Activated CD8-positive, alpha-beta T cell treated with anti-CD3 and anti-CD28 coated beads for 36 hours (primary cell): ENCODE measurements around the gene KCTD11. TPM values are rescaled to one million over a fixed set of nuclear protein-coding genes. Genes with fewer than 3 reads are reported as not detected.

ENCODE experiments used
- ATAC-seq: fragments of 200-7000 bp; cut with Tn5 transposase; one replicate; pipeline ENCODE4 v1.10.0; 2021; ENCODE audit warnings: mild to moderate bottlenecking, moderate library complexity
- CTCF ChIA-PET: fragments of 350-600 bp; sonication (Branson Sonifier 250); formaldehyde crosslinking; loops from one replicate; lab custom pipeline; 2021; ENCODE audit warnings: antibody characterized with exemption; lab: Charles Lee
- POLR2A ChIA-PET: fragments of 350-600 bp; sonication (Branson Sonifier 250); formaldehyde crosslinking; loops from one replicate; lab custom pipeline; 2021; ENCODE audit warnings: antibody characterized with exemption; lab: Charles Lee
- DNase-seq: peaks from one replicate; pipeline ENCODE4 v3.0.0-alpha.2; 2020
- H3K27ac Mint-ChIP-seq: one replicate; pipeline ENCODE4 v1.8.0; 2021; ENCODE audit warnings: mild to moderate bottlenecking, mixed read lengths
- H3K27me3 Mint-ChIP-seq: one replicate; pipeline ENCODE4 v1.8.0; 2021; ENCODE audit warnings: mixed read lengths
- H3K36me3 Mint-ChIP-seq: one replicate; pipeline ENCODE4 v1.8.0; 2021; ENCODE audit warnings: low read depth, mixed read lengths
- H3K4me1 Mint-ChIP-seq: one replicate; pipeline ENCODE4 v1.8.0; 2021; ENCODE audit warnings: low read depth, mixed read lengths
- H3K4me3 Mint-ChIP-seq: one replicate; pipeline ENCODE4 v1.8.0; 2021; ENCODE audit warnings: mild to moderate bottlenecking, moderate library complexity, mixed read lengths
- H3K9me3 Mint-ChIP-seq: one replicate; pipeline ENCODE4 v1.8.0; 2021; ENCODE audit warnings: mixed read lengths
- intact Hi-C: fragments of 100-400 bp; cut with micrococcal nuclease; formaldehyde crosslinking; loops from one replicate; pipeline ENCODE4 v1.10.0; 2022
- total RNA-seq, 2 experiments: library from RNA; stranded (reverse); gene quantifications; one replicate each; pipeline ENCODE4 v1.2.3, GENCODE V29; 2021
- TF ChIP-seq, protein P1 (sequence below): fragments of 200-600 bp; IDR thresholded peaks from one replicate; pipeline ENCODE4 v1.8.0; 2022; ENCODE audit warnings: antibody characterized with exemption, mild to moderate bottlenecking

Gene KCTD11
- 10 to 100 TPM; 11.0 to 11.2 TPM for total RNA-seq

DNA sequence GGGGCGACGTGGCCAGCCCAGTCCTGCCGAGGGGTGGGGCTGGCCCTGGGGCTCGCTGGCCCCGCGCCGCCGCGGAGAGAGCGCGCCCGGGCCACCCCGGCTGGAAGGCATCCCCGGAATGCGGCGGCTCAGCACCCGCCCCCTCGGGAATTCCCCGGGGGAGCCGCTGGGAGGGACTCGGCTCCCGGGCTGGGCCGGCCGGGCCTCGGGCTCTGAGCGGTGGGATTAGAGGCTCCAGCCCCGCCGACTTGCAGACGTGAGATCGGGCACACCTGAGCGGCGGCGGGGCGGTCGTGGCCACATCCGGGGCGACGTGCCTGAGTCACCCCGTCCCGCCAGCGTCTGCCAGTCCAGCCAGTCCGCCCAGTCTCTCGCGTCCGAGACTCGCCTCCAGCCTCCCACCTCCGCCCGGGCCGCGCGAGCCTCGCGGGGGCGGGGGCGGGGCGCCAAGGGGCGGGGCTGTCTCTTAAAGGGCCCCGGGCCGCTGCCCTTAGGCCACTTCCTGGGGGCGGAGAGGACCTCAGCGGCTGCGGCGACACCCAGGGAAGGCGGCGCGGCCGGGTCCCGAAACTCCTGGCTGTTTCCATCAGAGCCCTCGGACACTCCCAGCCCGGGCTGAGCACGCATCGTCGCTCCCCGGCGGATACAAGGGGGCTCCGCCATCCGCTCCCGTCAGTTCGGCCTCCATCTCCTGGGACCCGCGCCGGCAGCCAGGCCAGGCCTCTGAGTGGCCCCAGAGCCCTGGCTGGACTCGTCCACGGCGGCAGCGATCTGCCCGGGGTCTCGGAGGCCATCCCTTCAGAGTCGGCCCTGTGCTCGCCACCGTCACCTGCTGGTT lies at the start of gene KCTD11:
KCTD11 (plus strand) TSS at position 498 of the 838 bp plus-strand sequence.
- Mint-ChIP-seq H3K4me3 (peak within 1 kb of the TSS; percentile 87), H3K36me3 (peaks cover 38% of the 10 kb centered on the region), H3K4me1 (peaks cover 57% of the 10 kb centered on the region), H3K27ac (peak within 1 kb of the TSS; percentile 87), H3K9me3 (no peaks in the 10 kb centered on the region), H3K27me3 (no peaks in the 10 kb centered on the region)
- ChIA-PET CTCF (interaction anchor here (0.7 to 1.3 kb wide), 4 partner anchors 15 to 132 kb away, joined by 3 to 6 read pairs (median 3); partner anchors contain the start of genes ACADVL and DLG4), POLR2A (interaction anchor here (0.7 to 7.4 kb wide), 17 partner anchors 10 to 336 kb away, joined by 3 to 76 read pairs (median 4); partner anchors contain the start of genes ACAP1, GPS2, NEURL4 and TP53)
- TF ChIP-seq, protein P1, sequence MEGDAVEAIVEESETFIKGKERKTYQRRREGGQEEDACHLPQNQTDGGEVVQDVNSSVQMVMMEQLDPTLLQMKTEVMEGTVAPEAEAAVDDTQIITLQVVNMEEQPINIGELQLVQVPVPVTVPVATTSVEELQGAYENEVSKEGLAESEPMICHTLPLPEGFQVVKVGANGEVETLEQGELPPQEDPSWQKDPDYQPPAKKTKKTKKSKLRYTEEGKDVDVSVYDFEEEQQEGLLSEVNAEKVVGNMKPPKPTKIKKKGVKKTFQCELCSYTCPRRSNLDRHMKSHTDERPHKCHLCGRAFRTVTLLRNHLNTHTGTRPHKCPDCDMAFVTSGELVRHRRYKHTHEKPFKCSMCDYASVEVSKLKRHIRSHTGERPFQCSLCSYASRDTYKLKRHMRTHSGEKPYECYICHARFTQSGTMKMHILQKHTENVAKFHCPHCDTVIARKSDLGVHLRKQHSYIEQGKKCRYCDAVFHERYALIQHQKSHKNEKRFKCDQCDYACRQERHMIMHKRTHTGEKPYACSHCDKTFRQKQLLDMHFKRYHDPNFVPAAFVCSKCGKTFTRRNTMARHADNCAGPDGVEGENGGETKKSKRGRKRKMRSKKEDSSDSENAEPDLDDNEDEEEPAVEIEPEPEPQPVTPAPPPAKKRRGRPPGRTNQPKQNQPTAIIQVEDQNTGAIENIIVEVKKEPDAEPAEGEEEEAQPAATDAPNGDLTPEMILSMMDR: no peak
- ATAC-seq: peak; percentile 46
- intact Hi-C loops: loop anchor here (5.0 to 10.0 kb wide), 3 partner anchors 85 to 213 kb away; partner anchors contain the start of genes FGF11, POLR2A, SENP3 and SLC35G6
- peak; percentile 90 for DNase-seq

- Mint-ChIP-seq H3K4me1 (peaks cover 11% of the 10 kb centered on the region), H3K36me3 (peaks cover 12% of the 10 kb centered on the region), H3K4me3 (no peak overlapping the region), H3K9me3 (peaks cover 2% of the 10 kb centered on the region), H3K27me3 (no peaks in the 10 kb centered on the region), H3K27ac (no peak overlapping the region)
- ChIA-PET CTCF (interaction anchor here (1.2 kb wide), 1 partner anchor 23 kb away, joined by 3 read pairs; the partner anchor contains the start of gene SLC2A4), POLR2A (no interaction called here)
- ATAC-seq (no peak), DNase-seq (no peak)
- TF ChIP-seq, protein P1: no peak
- intact Hi-C loops: no loop called here
These were observed 47.8 kb upstream of the KCTD11 start for GRCh38 chr17:7304179-7304578.

DNA sequence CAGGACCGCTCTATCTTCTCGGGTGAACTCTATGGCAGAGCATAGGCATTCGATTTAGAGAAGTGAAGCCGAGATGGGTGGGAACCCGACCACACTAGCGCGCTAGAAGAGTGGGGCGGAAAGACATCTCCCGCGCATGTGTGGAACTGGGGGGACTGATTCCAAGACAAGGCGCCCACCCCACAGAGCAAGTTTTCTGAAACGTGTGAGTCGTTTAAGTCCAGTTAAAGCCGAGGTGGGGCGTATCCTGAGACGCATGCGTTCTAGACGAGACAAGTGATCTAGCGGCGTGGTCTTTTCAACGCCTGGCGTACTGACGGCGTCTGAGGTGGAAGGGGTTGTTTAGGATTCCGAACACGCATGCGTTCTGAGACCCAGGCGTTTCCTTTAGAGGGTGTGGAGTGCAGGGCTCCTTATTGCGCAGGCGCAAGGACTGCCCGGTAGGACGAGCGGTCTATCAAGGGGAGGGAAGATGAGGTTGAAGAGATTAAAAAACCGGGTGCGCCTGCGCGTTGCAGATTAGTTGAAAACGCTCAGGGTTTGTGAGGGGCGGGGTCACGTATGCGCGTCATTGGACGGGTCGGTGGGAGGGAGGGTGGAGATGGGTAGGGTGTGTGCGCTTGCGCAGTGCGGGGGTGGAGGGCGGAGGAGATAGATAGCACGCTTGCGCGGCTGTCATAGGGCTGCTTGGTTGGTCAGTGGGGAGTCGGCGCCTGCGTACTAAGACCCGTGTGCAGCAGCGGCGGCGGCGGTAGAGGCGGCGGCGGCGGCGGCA lies 44.9 kb upstream of the KCTD11 start, which contains the start of gene EIF5A:
EIF5A (plus strand) TSS at position 718 of the 775 bp plus-strand sequence. CDS start 2,008 bp downstream, outside the sequence.
- CTCF ChIA-PET: interaction anchor here (2.4 kb wide), 1 partner anchor 11 kb away, joined by 27 read pairs; no protein-coding TSS in a partner anchor
- intact Hi-C loops: no loop called here
- peaks cover 2% of the 10 kb centered on the region for H3K9me3 Mint-ChIP-seq
- peak within 1 kb of the TSS; percentile 98 for H3K27ac Mint-ChIP-seq
- POLR2A ChIA-PET: interaction anchor here (1.4 kb wide), 1 partner anchor 14 kb away, joined by 3 read pairs; no protein-coding TSS in a partner anchor
- H3K27me3 Mint-ChIP-seq: no peaks in the 10 kb centered on the region
- DNase-seq: peak; percentile 100
- peak; percentile 84 for ATAC-seq
- peaks cover 38% of the 10 kb centered on the region for H3K4me1 Mint-ChIP-seq
- TF ChIP-seq, protein P1: no peak
- H3K36me3 Mint-ChIP-seq: peaks cover 38% of the 10 kb centered on the region
- peak within 1 kb of the TSS; percentile 94 for H3K4me3 Mint-ChIP-seq

DNA sequence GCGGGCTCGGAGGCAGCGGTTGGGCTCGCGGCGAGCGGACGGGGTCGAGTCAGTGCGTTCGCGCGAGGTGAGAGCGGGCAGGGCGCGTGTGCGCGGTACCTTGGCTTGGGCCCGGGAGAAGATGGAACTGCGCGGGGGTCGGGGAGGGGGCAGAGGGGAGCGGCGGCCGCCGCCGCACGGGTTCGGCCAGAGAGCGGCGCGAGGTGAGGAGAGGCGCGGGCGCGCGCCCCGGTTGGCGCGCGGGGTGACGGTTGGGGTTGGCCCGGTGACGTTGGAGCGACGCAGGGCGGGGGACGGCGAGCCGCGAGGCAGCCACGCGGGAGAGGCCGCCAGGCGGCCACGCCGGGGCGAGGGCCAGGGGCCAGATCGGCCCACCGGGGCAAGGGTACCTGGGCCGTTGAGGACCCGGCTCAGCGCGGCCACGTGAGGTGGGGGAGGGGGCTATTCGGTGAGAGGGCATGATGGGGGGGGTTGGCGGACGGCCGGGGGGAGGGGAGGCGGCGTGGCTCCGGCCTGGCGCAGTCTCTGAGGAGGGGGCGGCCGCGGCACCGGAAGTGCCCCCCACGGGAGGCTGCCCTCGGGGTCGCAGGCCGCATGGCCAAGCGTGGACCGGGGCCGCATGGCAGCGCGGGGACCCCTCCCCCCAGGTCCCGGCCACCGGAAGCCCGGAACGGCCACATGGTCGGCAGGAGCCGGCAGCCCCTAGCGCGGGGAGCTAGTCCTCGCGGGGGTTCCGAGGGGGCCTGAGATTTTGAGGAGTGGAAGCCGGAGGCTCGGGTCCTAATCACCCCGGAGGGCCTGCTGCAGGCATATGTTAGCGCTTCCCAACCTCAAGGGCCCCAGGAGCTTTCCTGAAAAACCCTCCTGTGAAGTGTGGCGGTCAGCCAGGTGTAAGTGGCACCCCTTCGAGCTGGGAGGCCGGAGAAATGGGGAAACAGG lies 44.0 kb upstream of the KCTD11 start:
- Mint-ChIP-seq H3K4me3 (peak overlapping the region; percentile 94), H3K27ac (peak overlapping the region; percentile 98), H3K4me1 (peaks cover 45% of the 10 kb centered on the region), H3K27me3 (no peaks in the 10 kb centered on the region), H3K36me3 (peaks cover 46% of the 10 kb centered on the region), H3K9me3 (peaks cover 2% of the 10 kb centered on the region)
- DNase-seq: peak; percentile 58
- no peak for ATAC-seq
- POLR2A ChIA-PET: interaction anchor here (0.6 to 9.0 kb wide), 25 partner anchors 10 to 378 kb away, joined by 3 to 150 read pairs (median 4); partner anchors contain the start of genes ACADVL, ACAP1, CD68 and CTDNEP1
- intact Hi-C loops: no loop called here
- CTCF ChIA-PET: interaction anchor here (0.6 to 0.9 kb wide), 2 partner anchors 47 to 276 kb away, joined by 3 read pairs; partner anchors contain the start of genes MPDU1 and TMEM95
- TF ChIP-seq, protein P1: no peak
